IPS DF 6.9 (cell line): Measurements from ENCODE around the gene GPR18.

Source experiments
- DNase-seq: peaks from one replicate; pipeline ENCODE4 v3.0.0-alpha.2; 2013; ENCODE audit warnings: low read depth, low spot score
- H3K27ac ChIP-seq: one replicate; pipeline ENCODE4 v1.5.1; 2013; ENCODE audit warnings: low read length, control low read depth
- H3K27me3 ChIP-seq: 2 replicates; pipeline ENCODE4 v1.6.1; 2013; ENCODE audit warnings: mild to moderate bottlenecking, low read length; ENCODE audit not compliant: control insufficient read depth, insufficient read depth
- H3K36me3 ChIP-seq: 2 replicates; pipeline ENCODE4 v1.6.1; 2013; ENCODE audit warnings: low read length; ENCODE audit not compliant: control insufficient read depth, insufficient read depth
- H3K4me1 ChIP-seq: 2 replicates; pipeline ENCODE4 v1.6.1; 2013; ENCODE audit warnings: low read length; ENCODE audit not compliant: control insufficient read depth, insufficient read depth
- H3K4me3 ChIP-seq: 2 replicates; pipeline ENCODE4 v1.5.1; 2013; ENCODE audit warnings: mild to moderate bottlenecking, low read length
- H3K9me3 ChIP-seq: 2 replicates; pipeline ENCODE4 v1.6.1; 2013; ENCODE audit warnings: low read length, inconsistent platforms; ENCODE audit not compliant: control insufficient read depth, insufficient read depth
- WGBS: extraction: QIAGEN DNeasy Blood & Tissue Kit; methylation state at CpG from one replicate; pipeline ENCODE4 v1.1.7; 2013; ENCODE audit warnings: mixed read lengths, missing lambda C conversion rate; ENCODE audit not compliant: insufficient read length, insufficient coverage; 5-methylcytosine and 5-hydroxymethylcytosine counted together

GPR18 gene

DNA sequence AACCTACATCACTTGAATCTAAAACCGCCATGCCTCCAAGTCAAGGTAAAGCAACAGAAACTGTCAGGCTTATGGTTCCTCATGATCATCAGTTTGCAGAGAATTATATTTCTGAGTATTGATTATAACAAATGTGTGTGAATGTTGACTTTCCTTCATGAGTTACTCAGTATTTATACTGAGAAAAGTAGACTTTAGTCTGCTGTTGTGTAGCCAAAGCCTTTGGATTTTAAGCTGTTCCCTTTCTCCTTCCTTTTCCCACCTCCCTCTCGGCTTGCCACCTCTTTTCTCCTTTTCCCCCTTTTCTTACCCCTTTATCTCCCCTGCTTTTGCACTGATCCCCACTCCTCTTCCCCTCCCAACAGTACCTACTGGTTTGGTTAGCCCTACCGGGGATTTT is 20.7 kb upstream of the GPR18 start:
- Histone ChIP-seq H3K27ac (no peak overlapping the region), H3K36me3 (no peaks in the 10 kb centered on the region), H3K27me3 (no peaks in the 10 kb centered on the region), H3K4me1 (peaks cover 3% of the 10 kb centered on the region; the same call in 1 of the 2 replicates), H3K9me3 (no peaks in the 10 kb centered on the region), H3K4me3 (no peak overlapping the region)
- DNase-seq = no peak
- whole genome bisulfite sequencing = no CpG with 5 or more reads among the region's 3 CpGs

DNA sequence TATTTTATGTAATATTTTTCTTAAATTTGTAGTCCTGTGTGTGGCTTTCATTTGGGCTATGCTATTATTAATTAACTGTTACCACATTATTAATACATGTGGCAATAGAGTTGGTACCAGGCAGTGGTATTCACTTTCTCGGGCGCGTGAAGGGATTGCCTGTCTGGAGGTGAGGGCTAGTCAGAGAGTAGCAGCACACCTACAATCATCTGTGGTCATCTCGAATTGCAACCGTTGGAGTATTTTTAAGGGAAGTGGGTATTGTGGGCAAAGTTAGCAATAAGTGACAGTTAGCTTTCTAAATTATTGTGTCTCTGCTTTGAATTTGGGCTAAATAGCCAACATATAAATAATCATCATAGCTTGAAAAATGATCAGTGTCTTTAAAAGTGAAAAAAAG is 20.0 kb upstream of the GPR18 start:
- no peak for DNase-seq
- no CpG with 5 or more reads among the region's 5 CpGs for WGBS
- H3K36me3 ChIP-seq = no peaks in the 10 kb centered on the region
- H3K27me3 ChIP-seq = no peaks in the 10 kb centered on the region
- peaks cover 3% of the 10 kb centered on the region; the same call in 1 of the 2 replicates for H3K4me1 ChIP-seq
- no peaks in the 10 kb centered on the region for H3K9me3 ChIP-seq
- no peak overlapping the region for H3K27ac ChIP-seq
- no peak overlapping the region for H3K4me3 ChIP-seq

DNA sequence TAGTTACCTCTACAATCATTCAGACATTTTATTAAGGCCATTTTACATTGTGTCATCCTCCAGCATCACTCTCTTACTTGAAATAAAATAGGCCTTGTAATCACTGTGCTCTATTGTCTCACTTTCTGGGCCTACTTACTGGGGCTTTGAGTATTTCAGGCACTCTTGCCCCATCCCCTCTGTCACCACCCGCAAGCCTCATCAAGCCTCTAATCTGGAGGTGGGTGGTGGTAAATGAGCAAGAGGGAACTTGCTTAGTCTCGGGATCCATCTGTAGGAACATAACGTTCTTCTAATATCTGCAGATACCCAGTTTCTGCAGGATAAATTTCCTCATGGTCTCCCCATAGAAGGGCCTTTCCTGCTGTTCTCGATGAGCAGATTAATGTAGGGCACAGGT is 19.4 kb upstream of the GPR18 start:
- no peak overlapping the region for H3K27ac ChIP-seq
- no peak for DNase-seq
- peaks cover 3% of the 10 kb centered on the region; the same call in 1 of the 2 replicates for H3K4me1 ChIP-seq
- no peak overlapping the region for H3K4me3 ChIP-seq
- H3K27me3 ChIP-seq = no peaks in the 10 kb centered on the region
- no CpG with 5 or more reads among the region's 4 CpGs for WGBS
- no peaks in the 10 kb centered on the region for H3K9me3 ChIP-seq
- no peaks in the 10 kb centered on the region for H3K36me3 ChIP-seq

DNA sequence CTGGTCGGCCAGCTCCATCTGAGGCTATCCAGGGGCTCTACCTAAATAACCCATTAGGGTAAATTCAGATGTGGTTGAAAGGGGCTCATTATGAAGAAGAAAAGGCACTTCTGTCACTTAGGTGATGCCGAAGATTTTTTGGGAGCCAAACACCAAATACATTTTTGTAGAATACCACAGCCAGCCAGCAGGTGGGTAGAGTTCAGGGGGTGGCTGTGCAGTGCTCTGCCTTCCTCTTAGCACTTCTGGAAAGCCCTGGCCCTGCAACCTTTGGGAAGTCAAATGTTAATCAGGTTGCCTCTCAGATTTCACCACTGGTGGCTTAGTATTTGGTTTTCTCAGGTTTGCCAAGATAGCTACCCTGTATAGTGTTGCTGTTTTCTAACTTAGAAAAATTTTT is 18.5 kb upstream of the GPR18 start:
- H3K4me1 ChIP-seq = peaks cover 3% of the 10 kb centered on the region; the same call in 1 of the 2 replicates
- no peaks in the 10 kb centered on the region for H3K9me3 ChIP-seq
- H3K27me3 ChIP-seq = no peaks in the 10 kb centered on the region
- H3K27ac ChIP-seq = no peak overlapping the region
- no peak for DNase-seq
- no peaks in the 10 kb centered on the region for H3K36me3 ChIP-seq
- no peak overlapping the region for H3K4me3 ChIP-seq
- WGBS = no CpG with 5 or more reads among the region's 2 CpGs

DNA sequence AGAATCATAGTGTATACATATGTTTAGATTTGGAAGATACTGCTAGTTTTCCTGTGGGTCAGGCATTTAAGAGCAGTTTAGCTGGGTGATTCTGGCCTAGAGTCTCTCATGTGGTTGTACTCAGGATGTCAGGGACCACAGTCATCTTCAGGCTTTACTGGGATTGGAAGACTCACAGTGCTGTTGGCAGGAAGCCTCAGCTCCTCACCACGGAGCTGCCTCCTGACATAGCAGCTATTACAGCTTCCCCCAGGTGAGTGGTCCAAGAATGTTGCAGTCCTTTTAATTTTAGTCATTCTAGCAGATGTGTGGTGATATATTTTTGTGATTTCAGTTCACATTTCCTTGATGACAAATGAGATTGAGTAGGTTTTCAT is 16.9 kb upstream of the GPR18 start:
- Histone ChIP-seq H3K36me3 (no peaks in the 10 kb centered on the region), H3K9me3 (no peaks in the 10 kb centered on the region), H3K27me3 (no peaks in the 10 kb centered on the region), H3K27ac (no peak overlapping the region), H3K4me3 (no peak overlapping the region), H3K4me1 (peaks cover 3% of the 10 kb centered on the region; the same call in 1 of the 2 replicates)
- no CpG with 5 or more reads among the region's 1 CpG for WGBS
- DNase-seq = no peak

DNA sequence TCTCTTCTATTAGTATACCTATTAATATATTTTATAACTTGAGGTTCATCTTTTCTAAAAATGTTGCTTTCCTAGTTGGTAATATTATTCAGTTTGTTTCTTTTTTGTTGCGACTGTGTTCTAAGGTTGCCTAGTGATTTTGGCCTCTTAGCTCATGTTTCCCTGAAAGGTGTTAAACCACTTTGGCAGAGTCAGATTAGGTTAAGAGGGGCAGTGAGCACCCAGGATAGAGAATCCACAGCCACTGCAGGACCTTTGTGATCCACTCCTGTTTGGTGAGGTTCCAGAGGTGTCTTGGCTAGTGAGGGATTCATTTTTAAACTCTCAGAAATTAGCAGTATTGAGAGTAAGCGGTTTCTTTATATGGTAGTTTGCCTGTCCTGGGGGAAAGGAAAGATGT is 14.9 kb upstream of the GPR18 start:
- no peak overlapping the region for H3K27ac ChIP-seq
- H3K36me3 ChIP-seq = no peaks in the 10 kb centered on the region
- no peaks in the 10 kb centered on the region for H3K9me3 ChIP-seq
- WGBS = no CpG with 5 or more reads among the region's 2 CpGs
- no peak for DNase-seq
- H3K4me1 ChIP-seq = peaks cover 3% of the 10 kb centered on the region; the same call in 1 of the 2 replicates
- no peaks in the 10 kb centered on the region for H3K27me3 ChIP-seq
- H3K4me3 ChIP-seq = no peak overlapping the region

DNA sequence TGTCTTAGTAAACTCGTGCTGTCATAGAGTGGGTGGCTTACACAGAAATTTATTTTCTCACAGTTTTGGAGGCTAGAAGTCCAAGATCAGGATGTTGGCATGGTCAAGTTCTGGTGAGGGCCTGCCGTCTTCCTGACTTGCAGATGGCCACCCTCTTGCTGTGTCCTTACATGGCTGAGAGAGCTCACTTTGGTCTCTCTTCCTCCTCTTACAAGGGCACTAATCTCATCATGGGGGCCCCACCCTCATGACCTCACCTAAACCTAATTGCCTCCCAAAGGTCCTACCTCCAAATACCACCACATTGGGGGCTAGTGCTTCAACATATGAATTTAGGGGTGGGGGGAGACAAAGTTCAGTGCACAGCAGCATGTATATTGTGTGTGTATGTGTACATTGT is 14.3 kb upstream of the GPR18 start:
- Histone ChIP-seq H3K9me3 (no peaks in the 10 kb centered on the region), H3K27me3 (no peaks in the 10 kb centered on the region), H3K4me1 (peaks cover 3% of the 10 kb centered on the region; the same call in 1 of the 2 replicates), H3K4me3 (no peak overlapping the region), H3K27ac (no peak overlapping the region), H3K36me3 (no peaks in the 10 kb centered on the region)
- WGBS = no CpG with 5 or more reads among the region's 2 CpGs
- DNase-seq = no peak

DNA sequence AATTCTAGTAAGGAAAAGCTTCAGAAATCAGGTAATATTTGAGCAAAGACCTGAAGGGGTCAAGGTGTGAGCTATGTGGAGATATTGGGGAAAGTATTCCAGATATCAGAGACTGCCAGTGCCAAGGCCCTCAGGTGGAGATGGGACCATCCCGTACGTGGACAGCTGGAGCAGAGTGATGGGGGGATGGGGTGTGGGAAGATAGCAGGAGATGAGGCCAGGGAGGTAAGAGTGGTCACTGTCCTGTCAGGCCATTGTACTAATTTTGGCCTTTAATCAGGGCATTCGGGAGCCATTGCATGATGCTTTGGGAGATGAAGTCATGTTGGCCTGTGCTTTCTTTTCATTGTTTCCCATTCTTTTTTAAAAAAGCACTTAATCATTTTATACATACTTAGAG is 13.1 kb upstream of the GPR18 start:
- DNase-seq = no peak
- no peak overlapping the region for H3K27ac ChIP-seq
- WGBS = no CpG with 5 or more reads among the region's 3 CpGs

DNA sequence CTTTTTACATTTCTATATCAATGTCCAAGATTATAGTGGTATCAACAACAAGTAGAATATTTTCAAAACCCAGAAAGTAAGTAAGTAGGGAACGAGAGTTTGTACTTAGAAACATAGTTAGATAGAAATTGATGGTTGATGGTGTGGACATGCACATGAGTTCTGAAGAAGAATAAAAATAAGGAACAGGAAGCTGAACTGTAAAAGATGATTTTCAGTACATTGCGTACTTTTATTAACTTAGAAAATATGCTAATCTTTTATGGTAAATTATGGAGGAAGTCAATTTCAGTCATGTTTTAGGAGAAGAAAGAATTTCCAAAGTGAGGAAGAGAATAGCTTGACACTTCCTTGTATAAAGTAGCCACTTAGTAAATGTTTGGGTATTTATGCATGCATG is 12.3 kb upstream of the GPR18 start:
- Histone ChIP-seq H3K27me3 (no peaks in the 10 kb centered on the region), H3K4me1 (no peaks in the 10 kb centered on the region), H3K36me3 (no peaks in the 10 kb centered on the region), H3K27ac (no peak overlapping the region), H3K4me3 (no peak overlapping the region), H3K9me3 (no peaks in the 10 kb centered on the region)
- no peak for DNase-seq
- no CpG with 5 or more reads among the region's 2 CpGs for WGBS

More for the DNA sequence above, 13.1 kb upstream of the GPR18 start:
- Histone ChIP-seq H3K27me3 (no peaks in the 10 kb centered on the region), H3K9me3 (no peaks in the 10 kb centered on the region), H3K4me1 (no peaks in the 10 kb centered on the region), H3K4me3 (no peak overlapping the region), H3K36me3 (no peaks in the 10 kb centered on the region)

DNA sequence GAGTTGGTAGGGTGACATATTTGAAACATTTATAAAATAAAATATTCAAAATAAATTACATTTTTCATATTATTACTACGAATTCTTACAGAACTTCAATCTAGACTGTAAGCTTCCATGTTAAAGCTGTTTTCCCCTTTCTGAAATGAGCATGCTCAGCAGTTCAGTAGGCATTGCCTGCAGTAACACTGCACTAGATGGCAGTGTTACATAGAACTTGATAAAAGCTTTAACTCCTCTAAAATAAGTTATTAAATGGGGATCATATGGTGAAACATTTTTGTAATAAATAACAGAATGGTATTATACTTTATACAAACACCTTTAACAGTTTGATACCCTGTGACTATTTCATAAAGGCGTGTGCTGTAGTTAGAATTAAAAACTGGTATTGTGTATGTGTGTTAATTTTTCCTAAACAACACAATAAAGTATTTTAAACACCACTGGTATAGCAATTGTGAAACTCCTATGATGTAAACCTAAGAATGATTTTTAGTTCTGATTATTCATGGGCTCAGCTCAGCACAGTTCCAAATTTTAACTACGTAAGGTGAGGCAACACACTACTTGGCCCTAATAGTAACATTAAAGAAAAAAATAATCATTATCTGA is 11.6 kb upstream of the GPR18 start:
- no peaks in the 10 kb centered on the region for H3K9me3 ChIP-seq
- no peaks in the 10 kb centered on the region for H3K27me3 ChIP-seq
- H3K4me3 ChIP-seq = no peak overlapping the region
- H3K4me1 ChIP-seq = no peaks in the 10 kb centered on the region
- no peaks in the 10 kb centered on the region for H3K36me3 ChIP-seq
- no peak overlapping the region for H3K27ac ChIP-seq
- WGBS = no CpG with 5 or more reads among the region's 3 CpGs
- DNase-seq = no peak

DNA sequence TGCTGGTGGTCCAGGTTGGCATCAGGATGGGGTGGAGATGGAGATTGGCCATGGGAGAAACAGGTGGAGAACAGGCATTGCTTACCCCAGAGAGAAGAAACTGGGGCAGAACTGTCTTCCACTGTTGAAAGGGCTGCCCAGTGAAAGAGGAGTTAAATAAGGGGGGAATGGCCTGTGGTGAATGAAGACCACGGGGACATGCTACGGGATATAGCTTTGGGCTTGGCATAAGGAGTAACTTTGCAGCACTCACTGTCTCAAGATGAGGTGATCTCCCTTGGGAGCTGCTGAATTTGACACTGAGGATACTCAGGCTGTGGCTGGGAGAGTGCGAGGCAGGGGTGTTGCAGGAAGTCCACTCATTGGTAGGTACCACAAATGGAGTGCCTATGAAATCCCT is 10.6 kb upstream of the GPR18 start:
- Histone ChIP-seq H3K27me3 (no peaks in the 10 kb centered on the region), H3K27ac (no peak overlapping the region), H3K4me1 (no peaks in the 10 kb centered on the region), H3K9me3 (no peaks in the 10 kb centered on the region), H3K4me3 (no peak overlapping the region), H3K36me3 (no peaks in the 10 kb centered on the region)
- WGBS = no CpG with 5 or more reads among the region's 3 CpGs
- no peak for DNase-seq
